SK-N-SH treated with all-trans-retinoic acid at 6 μM for 48 hours (cell line): ENCODE measurements around the gene TEX35.

Source experiments
- ATAC-seq: fragments of 200-7000 bp; cut with Tn5 transposase; 3 replicates; pipeline ENCODE4 v1.9.1; 2020; ENCODE audit warnings: mild to moderate bottlenecking, moderate library complexity
- ARNTL ChIP-seq: fragments of 450-650 bp; formaldehyde crosslinking; IDR thresholded peaks from 2 replicates; pipeline ENCODE4 v1.5.0; 2020; ENCODE audit warnings: low read depth, mild to moderate bottlenecking, moderate library complexity, borderline replicate concordance
- BACH2 ChIP-seq: fragments of 250-450 bp; sonication (Bioruptor Pico); IDR thresholded peaks from 2 replicates; pipeline ENCODE4 v1.9.0; 2021; ENCODE audit warnings: mild to moderate bottlenecking, borderline replicate concordance
- CREB5 ChIP-seq: fragments of 250-450 bp; sonication (Bioruptor Pico); IDR thresholded peaks from 2 replicates; pipeline ENCODE4 v1.5.1; 2020; ENCODE audit warnings: low read depth, mild to moderate bottlenecking, moderate library complexity
- CSDC2 ChIP-seq: fragments of 250-450 bp; sonication (Bioruptor Pico); IDR thresholded peaks from 2 replicates; pipeline ENCODE4 v1.5.0; 2020; ENCODE audit warnings: mild to moderate bottlenecking, moderate library complexity
- ESRRG ChIP-seq: fragments of 250-450 bp; sonication (Bioruptor Pico); IDR thresholded peaks from 2 replicates; pipeline ENCODE4 v1.6.1; 2021; ENCODE audit warnings: mild to moderate bottlenecking
- ISL1 ChIP-seq: fragments of 250-450 bp; sonication (Bioruptor Pico); IDR thresholded peaks from 2 replicates; pipeline ENCODE4 v2.1.2; 2022; ENCODE audit warnings: mild to moderate bottlenecking, moderate library complexity
- OSR1 ChIP-seq: fragments of 250-450 bp; sonication (Bioruptor Pico); IDR thresholded peaks from 2 replicates; pipeline ENCODE4 v1.8.0; 2022; ENCODE audit warnings: moderate library complexity, mild to moderate bottlenecking, inconsistent platforms
- PPARA ChIP-seq: fragments of 250-450 bp; sonication (Bioruptor Pico); IDR thresholded peaks from 2 replicates; pipeline ENCODE4 v1.5.0; 2020; ENCODE audit warnings: mild to moderate bottlenecking, borderline replicate concordance
- RARB ChIP-seq: fragments of 250-450 bp; sonication (Bioruptor Pico); IDR thresholded peaks from 2 replicates; pipeline ENCODE4 v1.8.0; 2021; ENCODE audit warnings: mild to moderate bottlenecking, moderate library complexity
- TOX ChIP-seq: fragments of 250-450 bp; sonication (Bioruptor Pico); IDR thresholded peaks from 2 replicates; pipeline ENCODE4 v1.8.0; 2021; ENCODE audit warnings: mild to moderate bottlenecking, moderate library complexity, borderline replicate concordance
- ZC3H10 ChIP-seq: fragments of 250-450 bp; sonication (Bioruptor Pico); IDR thresholded peaks from 2 replicates; pipeline ENCODE4 v1.5.1; 2021; ENCODE audit warnings: mild to moderate bottlenecking, moderate library complexity
- ZNF565 ChIP-seq: fragments of 450-650 bp; formaldehyde crosslinking; conservative IDR thresholded peaks from 2 replicates; pipeline ENCODE4 v1.5.0; 2020; ENCODE audit warnings: low read depth, mild to moderate bottlenecking, moderate library complexity
- ZNF70 ChIP-seq: fragments of 450-650 bp; formaldehyde crosslinking; IDR thresholded peaks from 2 replicates; pipeline ENCODE4 v1.5.0; 2020; ENCODE audit warnings: mild to moderate bottlenecking, moderate library complexity
- TF ChIP-seq, protein P1 (sequence below): fragments of 250-450 bp; sonication (Bioruptor Pico); IDR thresholded peaks from 2 replicates; pipeline ENCODE4 v1.5.0; 2020; ENCODE audit warnings: mild to moderate bottlenecking, moderate library complexity
- TF ChIP-seq, protein P2 (sequence below): fragments of 250-450 bp; sonication (Bioruptor Pico); IDR thresholded peaks from 2 replicates; pipeline ENCODE4 v1.8.0; 2020; ENCODE audit warnings: mild to moderate bottlenecking, moderate library complexity, borderline replicate concordance
- TF ChIP-seq, protein P3 (sequence below): fragments of 250-450 bp; sonication (Bioruptor Pico); IDR thresholded peaks from 2 replicates; pipeline ENCODE4 v1.8.0; 2021; ENCODE audit warnings: low read depth, mild to moderate bottlenecking, moderate library complexity, borderline replicate concordance
- TF ChIP-seq, protein P4 (sequence below): fragments of 250-450 bp; sonication (Bioruptor Pico); IDR thresholded peaks from 2 replicates; pipeline ENCODE4 v1.5.1; 2021; ENCODE audit warnings: mild to moderate bottlenecking, moderate library complexity

TEX35 gene

DNA sequence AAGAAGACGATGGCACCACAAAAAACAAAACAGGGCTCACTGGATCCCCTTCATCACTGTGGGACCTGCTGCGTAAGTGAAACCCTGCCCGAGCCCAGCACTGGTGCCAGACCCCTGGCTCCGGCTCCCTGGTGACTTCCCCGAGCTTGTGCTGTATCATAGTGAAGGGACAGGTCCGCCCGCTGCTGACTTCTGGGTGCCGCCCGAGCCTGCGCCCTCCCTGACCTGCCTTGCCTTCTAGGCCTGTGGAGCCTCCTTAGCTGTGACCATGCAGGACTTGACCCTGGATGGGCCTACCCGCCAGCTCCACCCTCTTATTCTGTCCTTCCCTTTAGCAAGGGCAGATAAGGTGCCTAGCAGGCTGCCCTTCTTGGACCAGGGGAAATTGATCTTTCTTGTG lies 7.9 kb downstream of the TEX35 start (continued):
- TF ChIP-seq, protein P1, sequence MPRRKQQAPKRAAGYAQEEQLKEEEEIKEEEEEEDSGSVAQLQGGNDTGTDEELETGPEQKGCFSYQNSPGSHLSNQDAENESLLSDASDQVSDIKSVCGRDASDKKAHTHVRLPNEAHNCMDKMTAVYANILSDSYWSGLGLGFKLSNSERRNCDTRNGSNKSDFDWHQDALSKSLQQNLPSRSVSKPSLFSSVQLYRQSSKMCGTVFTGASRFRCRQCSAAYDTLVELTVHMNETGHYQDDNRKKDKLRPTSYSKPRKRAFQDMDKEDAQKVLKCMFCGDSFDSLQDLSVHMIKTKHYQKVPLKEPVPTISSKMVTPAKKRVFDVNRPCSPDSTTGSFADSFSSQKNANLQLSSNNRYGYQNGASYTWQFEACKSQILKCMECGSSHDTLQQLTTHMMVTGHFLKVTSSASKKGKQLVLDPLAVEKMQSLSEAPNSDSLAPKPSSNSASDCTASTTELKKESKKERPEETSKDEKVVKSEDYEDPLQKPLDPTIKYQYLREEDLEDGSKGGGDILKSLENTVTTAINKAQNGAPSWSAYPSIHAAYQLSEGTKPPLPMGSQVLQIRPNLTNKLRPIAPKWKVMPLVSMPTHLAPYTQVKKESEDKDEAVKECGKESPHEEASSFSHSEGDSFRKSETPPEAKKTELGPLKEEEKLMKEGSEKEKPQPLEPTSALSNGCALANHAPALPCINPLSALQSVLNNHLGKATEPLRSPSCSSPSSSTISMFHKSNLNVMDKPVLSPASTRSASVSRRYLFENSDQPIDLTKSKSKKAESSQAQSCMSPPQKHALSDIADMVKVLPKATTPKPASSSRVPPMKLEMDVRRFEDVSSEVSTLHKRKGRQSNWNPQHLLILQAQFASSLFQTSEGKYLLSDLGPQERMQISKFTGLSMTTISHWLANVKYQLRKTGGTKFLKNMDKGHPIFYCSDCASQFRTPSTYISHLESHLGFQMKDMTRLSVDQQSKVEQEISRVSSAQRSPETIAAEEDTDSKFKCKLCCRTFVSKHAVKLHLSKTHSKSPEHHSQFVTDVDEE (CRISPR knock-in tag), result no peak
- TF ChIP-seq PPARA (CRISPR knock-in tag), result no peak
- no peak for TF ChIP-seq ZNF565 (CRISPR knock-in tag)

GRCh38 chr1:178521241-178521640 lies 8.3 kb downstream of the TEX35 start:
- ATAC-seq, result no peak
- TF ChIP-seq, protein P1 (CRISPR knock-in tag), result no peak
- TF ChIP-seq OSR1 (CRISPR knock-in tag) (no peak), BACH2 (CRISPR knock-in tag) (no peak), ARNTL (CRISPR knock-in tag) (no peak), ESRRG (no peak), ISL1 (no peak)
- TF ChIP-seq, all 23 proteins: peak for 0

GRCh38 chr1:178527117-178527516 lies 14.2 kb downstream of the TEX35 start:
- TF ChIP-seq OSR1 (CRISPR knock-in tag) (no peak), ZNF565 (CRISPR knock-in tag) (no peak), TOX (CRISPR knock-in tag) (no peak), ISL1 (no peak), RARB (CRISPR knock-in tag) (no peak), PPARA (CRISPR knock-in tag) (no peak), CSDC2 (no peak)
- TF ChIP-seq, protein P2, sequence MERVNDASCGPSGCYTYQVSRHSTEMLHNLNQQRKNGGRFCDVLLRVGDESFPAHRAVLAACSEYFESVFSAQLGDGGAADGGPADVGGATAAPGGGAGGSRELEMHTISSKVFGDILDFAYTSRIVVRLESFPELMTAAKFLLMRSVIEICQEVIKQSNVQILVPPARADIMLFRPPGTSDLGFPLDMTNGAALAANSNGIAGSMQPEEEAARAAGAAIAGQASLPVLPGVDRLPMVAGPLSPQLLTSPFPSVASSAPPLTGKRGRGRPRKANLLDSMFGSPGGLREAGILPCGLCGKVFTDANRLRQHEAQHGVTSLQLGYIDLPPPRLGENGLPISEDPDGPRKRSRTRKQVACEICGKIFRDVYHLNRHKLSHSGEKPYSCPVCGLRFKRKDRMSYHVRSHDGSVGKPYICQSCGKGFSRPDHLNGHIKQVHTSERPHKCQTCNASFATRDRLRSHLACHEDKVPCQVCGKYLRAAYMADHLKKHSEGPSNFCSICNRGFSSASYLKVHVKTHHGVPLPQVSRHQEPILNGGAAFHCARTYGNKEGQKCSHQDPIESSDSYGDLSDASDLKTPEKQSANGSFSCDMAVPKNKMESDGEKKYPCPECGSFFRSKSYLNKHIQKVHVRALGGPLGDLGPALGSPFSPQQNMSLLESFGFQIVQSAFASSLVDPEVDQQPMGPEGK, result no peak
- TF ChIP-seq, protein P3, sequence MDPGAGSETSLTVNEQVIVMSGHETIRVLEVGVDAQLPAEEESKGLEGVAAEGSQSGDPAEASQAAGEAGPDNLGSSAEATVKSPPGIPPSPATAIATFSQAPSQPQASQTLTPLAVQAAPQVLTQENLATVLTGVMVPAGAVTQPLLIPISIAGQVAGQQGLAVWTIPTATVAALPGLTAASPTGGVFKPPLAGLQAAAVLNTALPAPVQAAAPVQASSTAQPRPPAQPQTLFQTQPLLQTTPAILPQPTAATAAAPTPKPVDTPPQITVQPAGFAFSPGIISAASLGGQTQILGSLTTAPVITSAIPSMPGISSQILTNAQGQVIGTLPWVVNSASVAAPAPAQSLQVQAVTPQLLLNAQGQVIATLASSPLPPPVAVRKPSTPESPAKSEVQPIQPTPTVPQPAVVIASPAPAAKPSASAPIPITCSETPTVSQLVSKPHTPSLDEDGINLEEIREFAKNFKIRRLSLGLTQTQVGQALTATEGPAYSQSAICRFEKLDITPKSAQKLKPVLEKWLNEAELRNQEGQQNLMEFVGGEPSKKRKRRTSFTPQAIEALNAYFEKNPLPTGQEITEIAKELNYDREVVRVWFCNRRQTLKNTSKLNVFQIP (CRISPR knock-in tag), result no peak
- ATAC-seq, result no peak

- no peak for ATAC-seq
- TF ChIP-seq PPARA (CRISPR knock-in tag), result no peak
- no peak for TF ChIP-seq ZNF70 (CRISPR knock-in tag)
- TF ChIP-seq, protein P3 (CRISPR knock-in tag), result no peak
- TF ChIP-seq, protein P4, sequence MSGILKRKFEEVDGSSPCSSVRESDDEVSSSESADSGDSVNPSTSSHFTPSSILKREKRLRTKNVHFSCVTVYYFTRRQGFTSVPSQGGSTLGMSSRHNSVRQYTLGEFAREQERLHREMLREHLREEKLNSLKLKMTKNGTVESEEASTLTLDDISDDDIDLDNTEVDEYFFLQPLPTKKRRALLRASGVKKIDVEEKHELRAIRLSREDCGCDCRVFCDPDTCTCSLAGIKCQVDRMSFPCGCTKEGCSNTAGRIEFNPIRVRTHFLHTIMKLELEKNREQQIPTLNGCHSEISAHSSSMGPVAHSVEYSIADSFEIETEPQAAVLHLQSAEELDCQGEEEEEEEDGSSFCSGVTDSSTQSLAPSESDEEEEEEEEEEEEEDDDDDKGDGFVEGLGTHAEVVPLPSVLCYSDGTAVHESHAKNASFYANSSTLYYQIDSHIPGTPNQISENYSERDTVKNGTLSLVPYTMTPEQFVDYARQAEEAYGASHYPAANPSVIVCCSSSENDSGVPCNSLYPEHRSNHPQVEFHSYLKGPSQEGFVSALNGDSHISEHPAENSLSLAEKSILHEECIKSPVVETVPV (CRISPR knock-in tag), result no peak
- no peak for TF ChIP-seq TOX (CRISPR knock-in tag)
- no peak for TF ChIP-seq RARB (CRISPR knock-in tag)
- no peak for TF ChIP-seq CREB5
- TF ChIP-seq ZC3H10, result no peak
- TF ChIP-seq, protein P1 (CRISPR knock-in tag), result no peak
Observed at GRCh38 chr1:178528228-178528952, 15.5 kb downstream of the TEX35 start.
